Pulmonary artery endothelial cell (primary cell): ENCODE data around the gene CHN1. TPM values are rescaled to one million over a fixed set of nuclear protein-coding genes. Genes with fewer than 3 reads are reported as not detected.

Experiments
- total RNA-seq: library from RNA; depleted of rRNA; stranded (reverse); fragments of >200 nt; gene quantifications from 2 replicates; pipeline ENCODE4 v1.2.3, GENCODE V29; 2014

The CHN1 gene
- total RNA-seq, 1 donor from 2014 or later, result 17.3 TPM

Other genes starting within 250 kb of the CHN1 start
- 0.11 and 0.73 TPM in 2 replicates for gene CHRNA1, start 240.9 kb downstream of the CHN1 start, total RNA-seq
- 31.6 and 54.2 TPM in 2 replicates for gene ATF2, start 162.8 kb upstream of the CHN1 start, total RNA-seq
- 142 and 158 TPM in 2 replicates for gene ATP5MC3, start 176.3 kb upstream of the CHN1 start, total RNA-seq